HG02870 (cell line): ENCODE results near the gene ARAP1.
A peak's percentile ranks its signal among the peaks of the same experiment; 100 is the strongest.

ENCODE experiments used
- ATAC-seq: cut with Tn5 transposase; IDR thresholded peaks from one replicate; pipeline ENCODE4 v1.9.1; 2021; ENCODE audit warnings: mild to moderate bottlenecking, moderate library complexity; ENCODE audit not compliant: unreplicated experiment

Gene ARAP1

DNA sequence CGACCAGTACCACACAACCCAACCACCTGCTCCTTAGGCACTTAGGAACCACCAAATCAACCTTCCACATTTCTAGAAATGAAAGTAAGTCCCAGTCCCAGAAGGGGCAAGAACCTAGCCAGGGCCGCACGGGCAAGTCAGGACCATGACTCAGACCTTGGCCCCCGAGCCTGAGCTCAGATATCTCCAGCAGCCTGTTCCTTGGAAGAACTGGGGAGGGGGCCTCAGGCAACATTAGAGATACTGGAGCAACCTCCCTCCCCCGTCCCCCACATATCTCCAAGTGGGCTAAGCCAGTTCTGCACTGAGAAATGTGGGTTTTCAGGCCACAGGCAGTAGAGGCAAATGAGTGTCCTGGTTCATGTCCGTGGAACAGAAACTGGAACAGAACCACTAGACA is 7.7 kb downstream of the ARAP1 start:
- ATAC-seq = no peak

DNA sequence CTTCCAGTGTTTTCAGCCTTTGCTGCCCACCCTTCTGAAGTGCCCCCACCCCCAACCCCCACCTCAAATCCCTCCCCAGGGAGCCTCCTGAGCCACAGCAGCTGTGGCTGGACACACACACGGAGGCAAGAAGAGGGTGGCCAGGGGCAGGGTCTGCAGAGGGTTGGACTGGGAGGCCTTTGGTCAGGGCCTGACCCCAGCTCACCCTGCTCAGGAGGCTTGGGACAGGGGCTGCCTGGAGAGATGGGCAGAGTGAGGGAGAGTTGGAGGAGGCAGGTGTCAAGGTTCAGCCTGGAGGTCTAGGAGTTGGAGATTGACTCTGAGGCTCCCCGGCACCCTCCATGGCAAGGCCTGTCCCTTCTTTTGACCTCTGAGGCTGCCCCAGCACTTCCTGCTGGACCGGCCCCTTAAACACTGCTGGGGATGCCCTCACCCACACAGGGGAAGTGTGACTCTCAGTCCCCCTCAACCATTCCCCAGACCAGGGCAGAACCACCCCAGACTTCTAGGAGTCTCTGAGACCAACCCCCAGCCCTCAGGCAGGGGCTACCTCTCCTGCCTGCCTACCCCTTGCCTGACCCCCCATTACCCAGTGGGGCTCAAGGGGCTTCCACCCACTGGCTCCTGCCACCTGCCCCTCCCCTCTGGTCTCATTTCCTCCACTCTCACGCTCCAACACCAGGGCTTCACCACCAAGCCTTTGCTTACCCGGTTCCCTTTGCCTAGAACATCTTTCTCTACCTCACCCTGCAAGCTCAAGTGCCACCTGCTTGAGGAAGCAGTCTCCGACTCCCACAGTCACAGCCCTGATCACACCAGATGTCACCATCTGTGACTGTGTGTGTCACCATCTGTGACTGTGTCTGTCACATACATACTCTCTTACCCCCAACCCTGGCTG is 8.6 kb downstream of the ARAP1 start:
- ATAC-seq = peak; percentile 38

DNA sequence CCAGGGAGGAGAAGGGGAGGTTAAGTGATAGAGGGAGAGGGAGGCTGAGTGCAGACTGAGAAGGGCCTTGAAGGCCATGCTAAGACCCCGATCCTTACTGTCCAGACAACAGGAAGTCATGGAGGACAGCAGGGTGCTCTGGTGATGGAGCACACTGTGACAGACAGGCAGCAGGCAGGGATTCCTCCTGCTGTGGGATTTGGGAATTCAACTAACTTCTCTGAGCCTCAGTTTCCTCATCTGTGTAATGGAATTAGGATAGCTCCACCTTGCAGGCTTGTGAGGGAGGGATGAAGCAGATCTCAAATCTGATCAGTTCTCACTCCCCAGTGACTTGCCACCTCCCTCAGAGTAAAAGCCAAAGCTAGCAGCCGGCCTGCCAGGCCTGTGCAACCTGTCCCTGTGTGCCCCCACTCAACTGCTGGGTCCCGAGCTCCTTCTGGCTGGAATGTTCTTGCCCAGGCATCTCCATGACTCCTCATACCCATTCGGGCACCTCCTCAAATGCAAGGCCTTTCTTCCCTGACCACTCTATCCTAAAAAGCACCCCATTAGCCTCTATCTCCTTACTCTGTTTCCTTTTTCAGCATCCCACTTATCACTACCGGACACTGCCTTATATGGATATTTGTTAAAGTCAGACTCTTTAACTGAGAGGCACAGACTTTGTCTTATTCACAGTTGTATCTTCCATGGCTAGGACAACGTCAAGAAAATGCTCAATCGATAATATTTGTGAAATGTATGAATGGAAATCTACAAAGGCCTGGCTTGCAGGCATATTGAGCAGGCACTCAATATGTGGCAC is 9.5 kb downstream of the ARAP1 start:
- ATAC-seq = no peak

DNA sequence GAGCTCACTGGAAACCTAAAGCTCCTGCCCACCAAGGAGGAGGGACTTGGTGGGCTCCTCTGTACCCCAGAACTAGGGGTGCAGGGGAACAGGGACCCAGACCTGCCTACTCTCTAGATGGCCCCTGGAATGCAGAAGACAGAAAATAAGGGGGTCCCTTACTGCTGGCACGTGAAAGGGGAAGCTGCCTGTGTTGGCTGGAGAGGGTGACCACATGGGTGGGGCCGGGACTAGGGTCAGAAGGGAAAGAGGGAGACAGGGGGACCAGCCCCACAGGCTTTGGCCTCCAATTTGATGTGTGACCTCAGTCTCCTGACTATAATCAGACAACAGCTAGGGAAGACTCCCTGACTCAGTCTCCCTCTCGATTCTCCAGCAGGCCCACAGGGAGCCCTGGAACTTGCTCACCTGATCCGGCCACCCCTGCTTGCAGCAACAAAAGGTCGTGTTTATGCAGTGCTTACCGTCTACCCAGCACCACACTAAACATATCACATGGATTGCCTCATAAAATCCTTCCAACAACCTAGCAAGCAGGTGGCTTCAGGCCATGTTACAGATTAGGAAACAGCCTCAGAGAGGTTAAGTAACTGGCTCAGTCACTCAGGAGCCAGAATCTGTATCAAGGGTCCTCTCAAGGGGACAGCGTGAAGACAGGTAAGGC is 10.2 kb downstream of the ARAP1 start:
- ATAC-seq = no peak

DNA sequence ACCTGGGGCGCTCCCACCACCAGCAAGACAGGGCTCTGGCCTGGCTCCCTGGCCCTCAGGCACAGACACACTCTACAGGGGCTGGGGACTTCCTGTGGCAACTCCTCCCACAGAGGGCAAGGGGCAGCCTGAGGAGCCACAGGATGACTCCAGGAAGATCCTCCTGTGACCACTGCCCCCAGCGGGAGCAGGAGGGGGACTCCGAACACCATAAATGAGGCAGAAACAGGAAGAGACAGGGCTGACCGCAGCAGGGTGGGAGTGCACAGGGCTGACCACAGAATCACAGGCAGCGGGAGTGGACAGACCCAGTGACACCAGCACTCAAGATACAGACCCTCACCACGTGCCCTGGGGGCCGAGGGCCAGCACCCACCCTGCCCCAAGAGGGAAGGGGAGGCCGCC is 10.8 kb downstream of the ARAP1 start:
- ATAC-seq = no peak

DNA sequence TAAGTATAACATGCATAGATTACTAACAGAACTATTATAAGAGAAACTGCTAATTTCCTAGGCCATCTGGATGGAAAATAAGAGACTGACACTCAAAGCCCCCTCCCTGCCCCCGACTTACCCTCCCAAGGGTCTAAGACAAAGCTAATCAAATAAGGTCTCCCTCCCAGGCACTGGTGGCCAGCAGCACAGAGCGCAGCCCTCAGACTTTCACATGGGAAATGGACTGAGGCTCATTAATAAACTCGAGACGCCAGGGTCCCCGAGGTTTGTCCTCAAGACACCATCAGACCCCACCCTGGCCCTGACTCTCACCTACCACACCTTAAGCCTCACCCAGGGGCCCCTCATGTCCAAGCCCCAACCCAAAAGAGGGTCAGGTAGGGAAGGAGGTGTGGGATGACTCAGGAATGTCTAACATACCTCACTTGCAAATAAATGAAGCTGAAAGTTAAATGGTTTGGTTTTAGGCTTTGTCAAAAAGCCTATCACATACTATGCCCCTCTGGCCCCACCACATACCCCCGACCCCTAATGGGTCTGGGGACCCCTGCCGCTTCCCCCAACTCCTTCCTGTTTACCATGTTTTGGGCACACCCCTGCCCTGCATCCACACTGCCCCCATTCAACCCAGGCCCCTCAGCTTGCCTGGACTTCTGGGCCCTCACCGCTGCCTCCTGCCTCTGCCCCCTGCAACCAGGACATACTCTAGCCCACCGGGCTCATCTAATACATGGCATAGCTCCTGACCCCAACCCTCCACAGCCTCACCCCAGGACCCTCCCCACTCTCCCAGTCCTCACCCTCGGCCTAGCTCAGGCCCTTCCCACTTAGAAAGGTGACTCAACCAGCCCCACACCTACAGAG is 11.4 kb downstream of the ARAP1 start:
- ATAC-seq = no peak

DNA sequence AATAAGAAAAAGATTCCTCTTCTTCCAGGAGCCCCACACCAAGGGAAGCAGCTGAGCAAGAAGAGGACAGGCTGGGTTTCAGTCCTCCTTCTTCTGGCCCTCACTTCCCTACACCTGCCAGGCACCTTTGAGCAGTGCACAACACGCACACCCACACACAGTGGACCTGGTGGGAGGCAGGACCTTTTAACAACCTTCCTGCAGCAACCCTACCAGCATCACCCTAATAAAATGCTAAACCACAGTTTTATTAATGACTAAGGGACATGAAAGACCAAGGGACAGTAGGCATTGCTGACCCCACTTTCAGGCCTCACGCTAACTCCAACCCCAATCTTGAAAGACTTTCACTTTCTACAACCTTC is 12.2 kb downstream of the ARAP1 start:
- no peak for ATAC-seq

DNA sequence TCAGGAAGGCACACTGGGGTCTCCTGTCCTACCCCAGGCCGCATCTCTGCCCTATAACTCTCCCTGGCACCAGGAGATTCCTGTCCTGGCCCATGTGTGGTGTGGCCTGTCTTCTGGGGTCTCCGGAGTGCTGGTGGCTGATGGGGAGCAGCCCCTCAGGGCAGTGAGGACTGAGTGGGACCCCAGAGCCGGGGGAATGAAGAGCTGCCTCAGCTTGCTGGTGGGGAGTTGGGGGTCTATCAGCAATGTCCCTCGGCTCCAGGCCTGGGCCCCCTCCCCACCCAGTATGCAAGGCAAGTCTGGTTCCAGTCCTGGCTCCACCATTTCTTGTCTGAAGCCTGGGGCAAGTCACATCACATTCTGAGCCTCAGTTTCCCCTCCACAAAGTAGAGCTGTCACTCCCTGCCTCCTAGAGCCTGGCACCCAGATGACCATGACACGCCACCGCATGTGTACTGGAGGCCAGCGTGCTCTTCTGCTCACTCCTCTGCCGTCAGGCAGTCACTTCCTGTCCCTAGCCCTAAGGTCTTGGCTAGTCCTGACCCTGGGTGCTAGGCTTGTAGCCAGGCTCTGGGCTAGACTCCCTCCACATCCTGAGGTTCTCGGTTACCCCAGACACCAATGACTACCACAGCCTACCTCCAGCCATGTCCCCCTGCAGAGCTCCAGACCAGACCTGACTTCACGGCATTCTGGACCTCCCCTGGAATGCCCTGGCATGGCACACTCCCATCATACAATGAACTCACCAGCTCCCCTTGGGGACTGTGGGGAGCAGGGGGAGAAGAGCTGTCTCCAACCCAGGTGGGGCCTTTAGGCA is 12.8 kb downstream of the ARAP1 start:
- no peak for ATAC-seq

DNA sequence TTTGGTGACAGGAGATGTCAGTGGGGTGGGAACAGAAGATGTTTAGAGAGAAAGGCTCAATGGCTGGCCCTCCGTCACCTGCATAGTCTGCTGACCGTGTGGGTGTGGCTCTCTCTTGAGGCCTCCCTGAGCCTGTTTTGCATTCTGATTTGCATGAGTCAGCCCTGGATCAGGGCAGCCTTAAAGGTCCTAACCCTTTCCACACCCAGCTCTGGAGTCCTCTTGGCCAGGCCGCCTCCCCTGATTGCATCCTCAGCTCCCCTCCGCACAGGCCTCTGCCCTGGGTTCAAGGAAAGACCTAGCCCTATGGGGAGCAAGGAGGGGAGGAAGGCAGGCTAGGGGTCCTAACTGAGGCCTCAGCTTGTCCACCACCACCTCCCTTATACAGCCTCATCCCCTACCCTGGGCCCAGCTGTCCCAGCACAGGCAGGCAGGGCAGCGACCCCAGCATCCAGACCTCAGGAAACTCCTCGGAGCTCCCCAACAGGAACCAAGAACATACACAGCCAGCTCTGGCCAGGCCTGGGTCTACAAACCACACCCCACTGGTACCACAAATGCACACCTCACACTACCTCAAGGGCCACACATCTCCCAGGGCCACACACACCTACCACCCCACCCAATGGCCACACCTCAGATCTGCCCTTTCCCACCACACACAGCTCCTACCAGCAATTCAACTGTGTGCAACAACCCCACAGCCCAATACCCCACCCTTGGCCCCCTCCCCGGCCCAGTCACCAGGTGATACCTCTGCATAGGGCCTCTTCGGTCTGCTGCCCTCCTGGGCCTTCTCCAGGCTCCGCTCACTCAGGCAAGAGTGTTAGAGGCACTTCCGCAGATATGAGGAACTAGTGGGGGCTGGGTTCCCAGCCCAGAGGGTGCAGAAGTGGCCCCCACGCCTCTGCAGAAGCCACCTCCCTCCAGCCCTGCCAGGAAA is 13.7 kb downstream of the ARAP1 start:
- ATAC-seq = no peak

DNA sequence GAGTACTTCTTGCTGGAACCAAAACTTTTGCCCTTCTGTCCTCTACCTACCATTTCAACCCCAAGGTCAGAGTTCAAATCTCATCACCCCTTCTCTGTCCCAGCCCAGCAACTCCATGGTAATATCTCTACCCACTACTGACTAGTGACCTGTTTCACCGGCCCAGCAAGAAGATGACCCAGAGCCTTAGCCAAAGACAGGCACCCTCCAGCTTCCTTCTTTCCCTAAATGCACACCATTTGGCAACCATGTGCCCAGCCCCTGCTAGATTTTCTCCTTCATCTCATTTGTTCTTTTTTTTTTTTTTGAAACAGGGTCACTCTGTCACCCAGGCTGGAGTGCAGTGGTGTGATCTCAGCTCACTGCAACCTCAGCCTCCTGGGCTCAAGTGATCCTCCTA is 14.9 kb downstream of the ARAP1 start:
- no peak for ATAC-seq

DNA sequence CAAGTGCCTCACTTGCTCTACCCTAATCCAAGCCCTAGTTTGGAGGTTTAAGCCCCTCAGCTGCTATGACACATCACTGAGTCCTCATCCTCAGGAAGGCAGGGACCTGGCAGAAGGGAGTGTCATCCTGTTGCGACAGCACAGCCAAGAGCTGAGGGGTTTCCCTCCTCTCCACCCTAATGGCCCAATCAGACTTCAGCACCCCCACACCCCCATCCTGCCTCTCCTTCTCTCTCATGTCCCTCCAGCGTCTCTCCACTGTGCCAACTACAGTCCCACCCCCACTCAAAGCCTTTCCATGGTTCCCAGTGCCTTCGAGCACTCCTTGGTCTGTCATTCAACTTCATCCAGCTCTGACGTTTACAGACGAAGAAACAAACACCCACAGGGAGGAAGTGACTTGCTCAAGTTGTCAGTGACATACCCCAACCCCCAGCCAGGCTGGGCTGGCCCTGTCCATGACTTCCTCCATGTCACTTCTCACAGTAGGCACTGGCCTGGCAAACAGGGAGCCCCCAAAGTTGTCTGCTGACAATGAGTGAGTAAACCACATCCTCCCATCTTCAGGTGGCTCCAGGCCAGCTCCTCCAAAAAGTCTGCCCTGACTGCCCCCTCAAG is 15.6 kb downstream of the ARAP1 start:
- ATAC-seq = no peak

DNA sequence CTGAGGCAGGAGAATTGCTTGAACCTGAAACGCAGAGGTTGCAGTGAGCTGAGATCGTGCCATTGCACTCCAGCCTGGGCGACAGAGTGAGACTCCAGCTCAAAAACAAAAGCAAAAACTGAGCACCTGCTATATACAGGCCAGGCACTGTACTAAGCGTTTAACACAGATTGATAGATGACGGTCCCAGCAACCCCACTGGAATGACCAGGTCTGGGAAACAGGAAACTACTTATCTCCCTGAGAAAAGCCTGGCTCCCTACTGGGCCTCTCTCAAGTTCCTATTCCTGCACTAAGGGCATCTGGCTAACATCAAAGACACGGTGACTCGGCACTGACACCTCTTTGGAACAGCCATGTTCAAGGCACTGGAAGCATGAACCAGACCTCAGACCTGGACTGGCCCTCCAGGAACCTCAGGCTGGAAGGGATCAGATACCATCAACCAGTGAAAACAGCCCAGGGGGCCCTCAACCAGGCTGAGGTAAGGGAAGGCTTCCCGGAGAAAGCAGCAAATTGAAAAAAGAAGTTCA is 16.6 kb downstream of the ARAP1 start:
- ATAC-seq = no peak

DNA sequence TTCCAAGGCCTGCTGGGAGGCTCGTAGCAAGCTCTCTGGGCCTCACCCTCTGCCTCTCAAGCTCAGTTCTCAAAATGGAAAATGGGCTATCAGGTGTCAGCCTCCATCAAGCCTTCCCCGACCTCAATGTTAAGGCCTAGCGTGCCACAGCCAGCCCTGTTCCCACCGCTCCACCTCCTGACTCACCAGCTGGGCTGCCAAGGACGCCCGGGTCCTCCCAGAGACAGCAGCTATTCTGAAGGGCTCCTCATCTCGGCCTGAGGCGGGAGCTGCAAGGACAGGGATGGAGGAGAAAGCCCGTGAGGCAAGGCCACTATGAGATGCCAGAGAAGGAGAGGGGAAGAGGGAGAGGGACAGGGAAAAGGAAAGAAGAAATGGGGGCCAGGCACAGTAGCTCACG is 19.9 kb downstream of the ARAP1 start:
- ATAC-seq = no peak

DNA sequence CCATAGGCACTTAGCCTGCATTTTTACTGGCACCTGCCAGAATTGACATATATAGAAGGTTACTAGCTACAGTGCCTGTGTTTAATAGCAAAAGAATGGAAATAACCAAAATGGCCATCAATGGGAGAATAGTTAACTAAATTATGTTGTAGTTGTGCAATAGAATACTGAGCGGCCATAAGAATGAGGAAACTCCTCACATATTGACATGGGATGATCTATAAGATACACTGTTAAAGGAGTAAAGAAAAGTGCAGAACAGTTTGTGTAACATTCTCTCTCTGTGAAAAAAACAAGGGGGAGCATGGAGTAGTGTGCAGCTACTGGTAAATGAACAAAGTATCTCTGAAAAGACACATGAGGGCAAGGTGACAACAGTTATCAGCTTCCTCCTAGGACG is 21.5 kb downstream of the ARAP1 start:
- ATAC-seq = no peak

DNA sequence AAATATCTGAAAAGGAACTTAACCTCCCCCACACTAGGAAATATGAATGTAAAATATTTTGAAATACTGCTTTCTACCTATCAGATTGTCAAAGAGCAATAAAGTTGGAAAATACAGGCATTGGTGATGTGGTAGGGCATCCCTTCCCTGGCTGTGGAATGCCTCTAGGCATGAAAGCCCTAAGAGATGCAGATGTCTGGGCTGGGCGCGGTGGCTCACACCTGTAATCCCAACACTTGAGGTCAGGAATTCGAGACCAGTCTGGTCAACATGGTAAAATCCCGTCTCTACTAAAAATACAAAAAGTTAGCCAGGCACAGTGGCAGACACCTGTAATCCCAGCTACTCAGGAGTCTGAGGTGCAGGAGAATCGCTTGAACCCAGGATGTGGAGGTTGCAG is 22.0 kb downstream of the ARAP1 start:
- ATAC-seq = no peak

DNA sequence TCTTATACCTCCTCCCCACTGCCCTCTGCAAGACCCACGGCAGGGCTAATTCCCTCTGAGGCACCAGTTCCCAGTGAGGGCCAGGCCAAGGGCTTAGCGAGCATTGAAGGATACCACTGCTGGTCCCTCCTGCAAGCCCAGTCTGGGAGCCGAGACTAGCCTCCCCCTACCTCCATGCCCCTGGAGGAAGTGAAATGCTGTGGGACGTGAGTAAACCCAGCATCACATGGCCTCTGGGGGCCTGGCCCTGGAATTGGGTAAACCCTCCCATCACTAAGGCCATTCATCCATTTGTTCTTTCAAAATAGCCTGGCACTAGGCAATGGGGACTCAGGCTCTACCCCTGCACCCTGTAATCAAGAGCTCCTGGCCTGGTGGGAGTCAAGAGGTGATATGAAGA is 24.7 kb downstream of the ARAP1 start:
- no peak for ATAC-seq

DNA sequence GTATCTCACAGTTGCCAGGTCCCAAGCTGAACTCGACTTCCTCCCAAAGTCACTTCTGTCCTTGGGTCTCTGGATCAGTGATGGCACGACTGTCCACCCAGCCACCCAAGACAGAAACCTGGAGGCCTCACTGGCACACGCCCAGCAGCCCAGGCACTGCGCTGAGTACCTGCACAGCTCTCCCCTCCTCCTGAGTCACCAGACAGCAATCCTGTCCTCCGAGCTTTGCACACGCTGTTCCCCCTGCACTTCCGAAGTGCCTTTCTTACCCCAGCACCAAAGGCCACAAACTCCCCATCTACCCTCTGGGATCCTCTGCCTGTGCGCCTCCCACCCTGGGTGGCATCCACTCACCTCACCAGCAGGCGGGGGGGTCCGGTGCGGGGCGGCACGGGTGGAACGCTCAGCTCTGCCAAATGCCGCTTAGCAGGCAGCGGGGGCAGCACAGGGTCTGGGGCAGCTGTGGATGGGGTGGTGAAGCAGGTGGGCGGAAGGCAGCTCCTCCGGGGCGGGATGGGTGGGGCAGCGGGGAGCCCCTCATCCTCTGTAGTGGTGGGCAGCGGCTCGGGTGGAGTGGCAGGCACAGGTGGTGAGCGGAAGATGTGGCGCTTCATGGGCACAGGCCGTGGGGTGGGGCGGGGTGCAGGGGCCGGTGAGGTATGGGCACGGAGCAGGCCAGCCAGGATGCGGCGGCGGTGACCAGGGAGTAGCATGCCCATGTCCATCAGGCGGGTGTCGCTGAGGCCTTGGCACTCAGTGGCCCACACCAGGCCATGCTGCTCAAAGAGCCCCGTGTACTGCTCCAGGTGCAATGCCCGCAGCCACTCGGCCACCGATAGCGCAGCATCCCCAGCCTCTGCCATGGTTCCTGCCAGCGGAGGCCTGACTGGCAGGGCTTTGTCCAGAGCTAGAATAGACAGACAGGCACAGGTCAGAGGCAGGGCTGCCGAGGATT is 25.7 kb downstream of the ARAP1 start:
- no peak for ATAC-seq
